GM21447 (cell line): ENCODE results near the gene SYNPR.
"Not testable (repeated sequence)": the region's sequence is repeated elsewhere in the genome, so short reads cannot be mapped to it uniquely, and the experiment has no call there.

Source experiments
- ATAC-seq: cut with Tn5 transposase; IDR thresholded peaks from one replicate; pipeline ENCODE4 v1.9.1; 2021; ENCODE audit not compliant: unreplicated experiment

Gene SYNPR

GRCh38 chr3:63607716-63608115 is 329.6 kb downstream of the SYNPR start:
- ATAC-seq = no peak

GRCh38 chr3:63609408-63609807 is 331.3 kb downstream of the SYNPR start:
- ATAC-seq = no peak

- ATAC-seq = no peak
Measured at GRCh38 chr3:63609834-63610233, 331.7 kb downstream of the SYNPR start.

- no peak for ATAC-seq
Measured at GRCh38 chr3:63611382-63611781, 333.3 kb downstream of the SYNPR start.

GRCh38 chr3:63613561-63613960 is 335.5 kb downstream of the SYNPR start:
- ATAC-seq = no peak

DNA sequence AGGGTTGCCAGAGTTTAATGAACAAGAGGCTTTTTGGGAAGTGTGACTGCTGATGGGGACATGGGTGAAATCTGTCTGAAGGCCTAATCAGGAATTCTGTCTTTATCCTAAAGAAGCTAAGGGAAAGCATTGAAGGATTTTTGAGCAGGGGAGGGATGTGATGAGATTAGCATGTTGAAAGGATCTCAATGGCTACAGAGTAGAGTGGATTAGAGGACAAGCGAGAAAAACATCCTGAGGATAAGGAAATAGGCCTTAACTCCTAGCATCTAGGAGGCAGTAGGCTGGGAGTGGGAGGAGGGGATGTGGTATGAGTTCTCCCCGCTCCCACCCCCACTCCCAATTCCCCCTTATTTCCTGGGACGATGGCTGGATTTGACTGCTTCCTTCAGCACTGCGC is 339.3 kb downstream of the SYNPR start:
- ATAC-seq = no peak

- no peak for ATAC-seq
Measured at GRCh38 chr3:63624941-63625560, 346.9 kb downstream of the SYNPR start.

- ATAC-seq = no peak
Measured at GRCh38 chr3:63631670-63632069, 353.6 kb downstream of the SYNPR start.

DNA sequence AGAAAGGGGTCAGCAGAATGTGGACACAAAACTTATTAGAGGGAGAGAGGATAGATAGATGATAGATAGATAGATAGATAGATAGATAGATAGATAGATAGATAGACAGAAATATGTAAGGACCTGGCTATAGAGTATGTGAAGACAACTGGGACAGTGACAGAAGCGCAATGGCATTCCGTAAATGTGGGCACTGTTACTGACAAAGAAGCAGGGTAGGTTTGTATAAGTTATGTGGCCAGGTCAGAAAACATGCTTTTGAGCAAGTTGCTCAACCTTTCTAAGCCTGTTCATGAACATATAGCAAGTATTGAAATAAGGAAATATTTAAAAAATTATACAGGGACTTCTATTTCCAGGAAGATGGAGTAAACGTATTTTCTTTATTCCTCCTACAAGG is 357.1 kb downstream of the SYNPR start:
- no peak for ATAC-seq

DNA sequence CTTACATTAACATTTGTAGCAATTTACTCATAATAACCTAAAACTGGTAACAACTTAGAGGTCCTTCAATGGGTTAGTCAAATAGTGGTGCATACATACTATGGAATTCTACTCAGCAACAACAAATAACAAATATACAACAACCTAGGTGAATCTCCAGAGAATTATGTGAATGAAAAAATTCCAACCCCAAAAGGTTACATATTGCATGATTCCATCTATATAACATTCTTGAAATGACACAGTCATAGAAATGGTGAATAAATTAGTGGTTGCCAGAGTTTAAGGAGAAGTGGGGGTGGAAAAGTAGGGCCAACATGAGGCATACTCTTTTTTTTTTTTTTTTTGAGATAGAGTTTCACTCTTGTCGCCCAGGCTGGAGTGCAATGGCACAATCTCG is 361.7 kb downstream of the SYNPR start:
- no peak for ATAC-seq

- ATAC-seq = no peak
Measured at GRCh38 chr3:63642488-63642887, 364.4 kb downstream of the SYNPR start.

- ATAC-seq = no peak
Measured at GRCh38 chr3:63644212-63644797, 366.2 kb downstream of the SYNPR start.

DNA sequence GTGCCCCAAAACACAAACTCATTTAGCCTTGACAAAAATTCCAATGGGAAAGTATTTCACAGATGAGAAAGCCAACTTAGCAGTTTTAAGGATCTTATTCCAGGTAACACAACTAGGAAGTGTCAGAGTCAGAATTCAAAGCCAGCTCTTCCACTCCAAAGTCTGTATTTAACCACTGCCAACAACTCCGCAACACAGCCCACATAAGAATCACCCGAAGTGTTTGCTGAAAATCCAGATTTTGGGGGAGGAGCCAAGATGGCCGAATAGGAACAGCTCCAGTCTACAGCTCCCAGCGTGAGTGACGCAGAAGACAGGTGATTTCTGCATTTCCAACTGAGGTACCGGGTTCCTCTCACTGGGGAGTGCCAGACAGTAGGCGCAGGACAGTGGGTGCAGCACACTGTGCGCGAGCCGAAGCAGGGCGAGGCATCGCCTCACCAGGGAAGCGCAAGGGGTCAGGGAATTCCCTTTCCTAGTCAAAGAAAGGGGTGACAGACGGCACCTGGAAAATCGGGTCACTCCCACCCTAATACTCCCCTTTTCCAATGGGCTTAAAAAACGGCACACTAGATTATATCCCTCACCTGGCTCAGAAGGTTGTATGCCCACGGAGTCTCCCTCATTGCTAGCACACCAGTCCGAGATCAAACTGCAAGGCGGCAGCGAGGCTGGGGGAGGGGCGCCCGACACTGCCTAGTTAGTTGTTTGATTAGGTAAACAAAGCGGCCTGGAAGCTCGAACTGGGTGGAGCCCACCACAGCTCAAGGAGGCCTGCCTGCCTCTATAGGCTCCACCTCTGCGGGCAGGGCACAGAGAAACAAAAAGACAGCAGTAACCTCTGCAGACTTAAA is 367.0 kb downstream of the SYNPR start:
- ATAC-seq = not testable (repeated sequence)

DNA sequence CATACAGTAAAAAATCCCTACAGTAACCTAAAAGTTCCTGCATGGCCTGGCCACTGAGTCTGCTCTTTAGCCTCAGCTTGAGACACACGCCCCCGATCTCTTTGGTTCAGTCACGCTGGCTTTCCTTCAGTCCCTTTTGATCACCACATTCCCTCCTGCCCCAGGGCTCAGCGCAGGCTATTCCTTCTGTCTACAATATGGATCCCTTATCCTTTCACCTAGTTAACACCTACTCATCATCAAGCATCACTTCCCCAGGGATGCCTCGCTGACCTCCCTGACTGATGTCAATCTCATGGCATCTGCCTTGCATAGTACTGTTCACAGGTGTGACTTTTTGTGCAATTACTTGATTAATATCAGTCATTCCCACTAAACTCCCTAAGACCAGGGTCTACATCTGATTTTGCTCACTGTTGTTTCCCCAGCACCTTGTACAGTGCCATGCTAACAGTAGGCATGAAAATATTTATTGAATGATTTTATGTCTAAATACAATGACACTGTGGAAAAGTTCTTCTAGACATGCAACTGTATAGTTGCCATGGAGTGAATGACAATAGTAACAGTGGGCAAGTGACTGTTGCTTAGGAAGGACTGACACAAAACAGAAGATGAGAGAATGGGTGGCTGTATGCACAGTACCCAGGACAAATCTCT is 374.1 kb downstream of the SYNPR start, which contains the start of gene SNTN:
Gene SNTN, plus strand, starts transcription at position 610 of the 660 bp plus-strand sequence. Its CDS starts 13 bp downstream, at position 623.
- no peak for ATAC-seq

DNA sequence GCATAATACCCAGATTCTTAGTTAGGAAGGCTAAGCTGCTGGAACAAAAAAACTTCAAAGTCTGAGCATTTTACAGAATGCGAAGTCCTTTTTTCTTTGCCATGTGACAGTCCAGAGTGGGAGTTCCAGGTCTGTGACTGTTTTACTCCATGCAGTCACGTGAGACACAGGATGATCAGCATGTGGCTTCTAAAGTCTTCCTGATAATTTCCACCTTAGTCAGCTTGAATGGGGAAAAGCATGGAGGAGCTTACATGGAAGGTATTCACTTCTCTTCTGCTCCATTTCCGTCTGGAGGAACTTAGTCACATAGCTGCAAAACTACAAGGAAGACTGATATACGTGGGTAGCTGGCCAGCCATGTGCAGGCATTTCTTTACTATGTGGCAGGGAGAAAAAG is 376.1 kb downstream of the SYNPR start:
- ATAC-seq = no peak

- ATAC-seq = no peak
Measured at GRCh38 chr3:63654931-63655330, 376.8 kb downstream of the SYNPR start.

- ATAC-seq = no peak
Measured at GRCh38 chr3:63655519-63655918, 377.4 kb downstream of the SYNPR start.

DNA sequence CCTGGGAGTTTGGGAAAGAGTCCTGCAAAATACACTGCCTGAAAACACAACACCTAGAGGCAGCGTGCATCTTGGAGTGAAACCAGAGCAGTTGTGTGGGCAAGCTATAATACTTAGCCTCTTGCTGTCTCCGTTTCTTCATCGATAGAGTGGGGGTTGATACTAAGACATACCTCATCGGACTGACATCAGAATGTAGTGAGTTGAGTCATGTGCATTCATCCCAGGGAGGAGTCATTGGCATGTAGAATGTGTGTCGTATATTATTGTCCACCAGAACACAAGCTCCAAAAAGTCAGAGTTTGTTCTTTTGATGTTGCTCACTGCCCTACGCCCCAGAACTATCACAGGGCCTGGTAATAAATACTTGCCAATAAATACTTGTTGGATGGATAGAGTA is 378.7 kb downstream of the SYNPR start:
- no peak for ATAC-seq

GRCh38 chr3:63661242-63661641 is 383.1 kb downstream of the SYNPR start:
- ATAC-seq = no peak

- no peak for ATAC-seq
Measured at GRCh38 chr3:63662011-63662410, 383.9 kb downstream of the SYNPR start.

DNA sequence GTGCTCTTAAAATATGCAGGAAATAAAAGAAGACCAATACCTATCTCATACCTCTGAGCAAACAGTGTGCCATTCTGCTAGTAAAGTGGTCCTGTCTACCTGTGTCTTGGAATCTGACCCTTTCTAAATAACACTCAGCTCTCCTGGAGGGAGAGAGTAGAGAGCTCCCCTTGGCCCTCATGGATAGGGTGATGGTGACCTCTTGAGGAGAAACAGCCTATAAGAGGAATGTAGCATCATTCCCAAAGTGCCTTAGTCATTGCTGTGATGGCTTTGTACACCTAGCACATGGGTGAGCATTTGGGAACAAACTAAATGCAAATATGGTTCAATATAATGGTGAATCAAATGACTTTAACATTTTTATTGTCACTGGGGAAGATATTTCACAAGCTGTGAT is 384.4 kb downstream of the SYNPR start:
- ATAC-seq = no peak
